ENCODE results near the gene TICAM1. TPM values are rescaled to one million over a fixed set of nuclear protein-coding genes. Genes with fewer than 3 reads are reported as not detected.
A peak's percentile ranks its signal among the peaks of the same experiment; 100 is the strongest.
"Not testable (repeated sequence)": the region's sequence is repeated elsewhere in the genome, so short reads cannot be mapped to it uniquely, and the experiment has no call there.

The TICAM1 gene
- total RNA-seq, 4 donors from 2014 or later, result 5.2 to 7.0 (median 6.3) TPM

- intact Hi-C loops (cut with DNase I), result loop anchor here (5.0 kb wide), 1 partner anchor 39 kb away; no protein-coding TSS in a partner anchor
- Histone ChIP-seq H3K9me3 (no peaks in the 10 kb centered on the region), H3K4me1 (peaks cover 26 to 37% of the 10 kb centered on the region in 2 donors), H3K36me3 (peaks cover 9% of the 10 kb centered on the region in 2 donors), H3K27me3 (no peaks in the 10 kb centered on the region), H3K4me3 (replicated peaks in 1 of 3) (no peak overlapping the region), H3K27ac (peak overlapping the region; percentile 80 to 85 (median 85))
- DNase-seq, result peak; percentile 94 to 95
- TF ChIP-seq CTCF (IDR thresholded peaks at IDR 0.05) (peak in 5 of 6 experiments; percentile 45 to 94 (median 77)), POLR2A (IDR thresholded peaks at IDR 0.05) (no peak)
- 64 to 69% methylated on average over 37 to 42 of the region's 42 CpGs for WGBS, 2 donors
These were observed 20.2 kb upstream of the TICAM1 start for GRCh38 chr19:4851551-4852290.

- H3K36me3 ChIP-seq, result peaks cover 17 to 22% of the 10 kb centered on the region in 2 donors
- DNase-seq, result peak; percentile 45 to 64
- 65 to 71% methylated on average over 7 of the region's 7 CpGs for WGBS, 2 donors
These were observed 17.5 kb upstream of the TICAM1 start for GRCh38 chr19:4849019-4849418.

GRCh38 chr19:4847190-4847973, 15.9 kb upstream of the TICAM1 start:
- Histone ChIP-seq H3K36me3 (peaks cover 23 to 24% of the 10 kb centered on the region in 2 donors), H3K27me3 (no peaks in the 10 kb centered on the region), H3K27ac (no peak overlapping the region), H3K9me3 (no peaks in the 10 kb centered on the region), H3K4me3 (replicated peaks in 1 of 3) (no peak overlapping the region), H3K4me1 (peaks cover 21 to 23% of the 10 kb centered on the region in 2 donors)
- intact Hi-C loops (cut with DNase I), result no loop called here
- DNase-seq, result no peak
- no peak for TF ChIP-seq CTCF (IDR thresholded peaks at IDR 0.05)
- TF ChIP-seq POLR2A (IDR thresholded peaks at IDR 0.05), result no peak
- WGBS, 2 donors, result 96% methylated on average over 23 of the region's 23 CpGs

More at GRCh38 chr19:4849019-4849418, 17.5 kb upstream of the TICAM1 start:
- TF ChIP-seq POLR2A (IDR thresholded peaks at IDR 0.05) (no peak), CTCF (IDR thresholded peaks at IDR 0.05) (no peak)
- intact Hi-C loops (cut with DNase I), result no loop called here
- H3K4me3 ChIP-seq (replicated peaks in 1 of 3), result no peak overlapping the region
- peaks cover 21 to 32% of the 10 kb centered on the region in 2 donors for H3K4me1 ChIP-seq
- peak overlapping the region; percentile 48 to 76 (median 54) for H3K27ac ChIP-seq
- H3K27me3 ChIP-seq, result no peaks in the 10 kb centered on the region
- no peaks in the 10 kb centered on the region for H3K9me3 ChIP-seq

GRCh38 chr19:4845975-4846374, 14.5 kb upstream of the TICAM1 start:
- Histone ChIP-seq H3K27ac (peak overlapping the region in 1 of 3 donors; percentile 55), H3K36me3 (peaks cover 23 to 28% of the 10 kb centered on the region in 2 donors), H3K4me1 (peaks cover 9 to 11% of the 10 kb centered on the region in 2 donors)
- intact Hi-C loops (cut with DNase I); H3K4me3 ChIP-seq (replicated peaks in 1 of 3); H3K9me3 ChIP-seq; H3K27me3 ChIP-seq: not testable (repeated sequence)
- peak; percentile 49 to 59 for DNase-seq
- WGBS, 2 donors, result 67 to 81% methylated on average over 8 to 9 of the region's 9 CpGs

- TF ChIP-seq POLR2A (IDR thresholded peaks at IDR 0.05) (no peak), CTCF (IDR thresholded peaks at IDR 0.05) (no peak)
- intact Hi-C loops (cut with DNase I), result no loop called here
- Histone ChIP-seq H3K9me3 (no peaks in the 10 kb centered on the region), H3K4me1 (peaks cover 6 to 7% of the 10 kb centered on the region in 2 donors), H3K4me3 (replicated peaks in 1 of 3) (no peak overlapping the region), H3K27ac (no peak overlapping the region), H3K27me3 (no peaks in the 10 kb centered on the region), H3K36me3 (peaks cover 23 to 28% of the 10 kb centered on the region in 2 donors)
- no peak for DNase-seq
- WGBS, 2 donors, result 88 to 90% methylated on average over 7 to 10 of the region's 10 CpGs
These were observed 13.1 kb upstream of the TICAM1 start for GRCh38 chr19:4844348-4845179.

Measured in thyroid gland (tissue), 4 donors.